Central memory CD4-positive, alpha-beta T cell (primary cell): ENCODE results near the gene UACA.
A peak's percentile ranks its signal among the peaks of the same experiment; 100 is the strongest.
"Not testable (repeated sequence)": the region's sequence is repeated elsewhere in the genome, so short reads cannot be mapped to it uniquely, and the experiment has no call there.

Experiments
- DNase-seq: peaks from one replicate; pipeline ENCODE4 v3.0.0; 2022

The UACA gene

GRCh38 chr15:70704166-70704565, 59.2 kb downstream of the UACA start:
- DNase-seq: no peak

GRCh38 chr15:70703096-70703878, 60.1 kb downstream of the UACA start:
- DNase-seq: no peak

GRCh38 chr15:70702584-70702983, 60.8 kb downstream of the UACA start:
- no peak for DNase-seq

- no peak for DNase-seq
These were observed 61.3 kb downstream of the UACA start for GRCh38 chr15:70701891-70702568.

GRCh38 chr15:70701171-70701570, 62.2 kb downstream of the UACA start:
- DNase-seq: no peak

- no peak for DNase-seq
These were observed 63.5 kb downstream of the UACA start for GRCh38 chr15:70699890-70700289.

- no peak for DNase-seq
These were observed 64.4 kb downstream of the UACA start for GRCh38 chr15:70698836-70699390.

- DNase-seq: no peak
These were observed 64.9 kb downstream of the UACA start for GRCh38 chr15:70698426-70698825.

GRCh38 chr15:70690491-70691276, 72.7 kb downstream of the UACA start:
- no peak for DNase-seq

- DNase-seq: no peak
These were observed 73.3 kb downstream of the UACA start for GRCh38 chr15:70690021-70690420.

- no peak for DNase-seq
These were observed 75.9 kb downstream of the UACA start for GRCh38 chr15:70687482-70687881.

- DNase-seq: no peak
These were observed 82.5 kb downstream of the UACA start for GRCh38 chr15:70680817-70681216.

GRCh38 chr15:70679919-70680231, 83.5 kb downstream of the UACA start:
- DNase-seq: no peak

- DNase-seq: peak; percentile 70
These were observed 91.3 kb downstream of the UACA start for GRCh38 chr15:70672081-70672480.

- peak; percentile 3 for DNase-seq
These were observed 92.7 kb downstream of the UACA start for GRCh38 chr15:70670680-70671079.

GRCh38 chr15:70669966-70670658, 93.2 kb downstream of the UACA start:
- no peak for DNase-seq

GRCh38 chr15:70669006-70669602, 94.3 kb downstream of the UACA start:
- no peak for DNase-seq

- DNase-seq: no peak
These were observed 97.8 kb downstream of the UACA start for GRCh38 chr15:70665599-70665998.

GRCh38 chr15:70664494-70664893, 98.9 kb downstream of the UACA start:
- DNase-seq: no peak

- DNase-seq: not testable (repeated sequence)
These were observed 100.3 kb downstream of the UACA start for GRCh38 chr15:70663069-70663468.

- no peak for DNase-seq
These were observed 103.7 kb downstream of the UACA start for GRCh38 chr15:70659662-70660061.

- DNase-seq: no peak
These were observed 104.7 kb downstream of the UACA start for GRCh38 chr15:70658641-70659040.
